HT-29 (cell line): ENCODE results near the gene NLN. TPM values are rescaled to one million over a fixed set of nuclear protein-coding genes. Genes with fewer than 3 reads are reported as not detected.
"Not testable (repeated sequence)": the region's sequence is repeated elsewhere in the genome, so short reads cannot be mapped to it uniquely, and the experiment has no call there.

Experiments
- DNase-seq: peaks from one replicate; pipeline ENCODE4 v3.0.0-alpha.2; 2015; ENCODE audit warnings: low spot score
- total RNA-seq: library from RNA; depleted of rRNA; stranded (reverse); fragments of >200 nt; shearing (Covaris generic); gene quantifications from 2 replicates; pipeline ENCODE4 v1.2.3, GENCODE V29; 2014; rRNA removed

NLN gene
- total RNA-seq, result 19.6 and 22.8 TPM in 2 replicates

DNA sequence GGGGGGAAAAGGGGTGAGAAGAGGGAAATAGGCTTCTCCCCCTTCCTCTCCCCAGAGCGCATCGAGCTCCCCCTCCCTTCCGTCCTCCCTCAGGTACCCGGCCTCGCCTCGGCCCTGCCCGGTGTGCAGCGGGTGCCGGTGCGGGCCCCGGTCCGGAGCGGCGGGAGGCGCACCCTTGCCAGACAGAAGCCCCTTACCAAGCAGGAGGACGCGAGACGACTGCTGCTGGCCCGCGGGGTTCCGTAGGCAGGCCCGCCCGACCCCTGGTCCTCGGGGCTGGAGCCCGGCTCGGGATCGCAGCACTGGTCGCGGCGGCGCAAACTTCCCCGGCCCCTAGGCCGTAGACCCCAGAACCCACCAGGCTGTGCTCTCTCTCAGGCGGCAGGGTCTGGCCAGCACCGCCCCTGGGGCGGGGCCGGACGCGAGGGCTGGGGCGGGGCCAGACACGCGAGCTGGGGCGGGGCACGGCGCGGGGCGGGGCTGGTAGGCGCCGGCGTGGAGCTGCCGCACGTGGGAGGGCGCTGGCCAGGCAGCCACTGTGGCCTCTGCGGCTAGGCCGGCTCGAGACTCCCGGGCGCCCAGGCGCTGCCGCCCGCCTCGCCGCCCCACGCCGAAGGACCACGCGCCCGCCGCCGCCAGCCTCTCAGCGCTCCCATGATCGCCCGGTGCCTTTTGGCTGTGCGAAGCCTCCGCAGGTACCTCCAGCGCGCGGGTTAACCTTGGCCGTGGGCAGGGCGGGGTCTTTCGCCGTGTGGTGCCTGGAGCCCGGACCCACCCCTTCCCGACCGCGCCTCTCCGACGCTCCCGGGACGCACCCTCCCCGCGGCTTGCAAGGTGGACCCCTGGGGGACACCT, at the start of gene NLN, which contains the start of gene SGTB:
TSS of gene NLN (plus strand) at position 486 of the 855 bp plus-strand sequence. CDS start at position 655, 169 bp downstream.
TSS of gene SGTB (minus strand) at position 390 of the 855 bp plus-strand sequence. CDS start 1,302 bp downstream, outside the sequence.
- DNase-seq, result peak; percentile 74

DNA sequence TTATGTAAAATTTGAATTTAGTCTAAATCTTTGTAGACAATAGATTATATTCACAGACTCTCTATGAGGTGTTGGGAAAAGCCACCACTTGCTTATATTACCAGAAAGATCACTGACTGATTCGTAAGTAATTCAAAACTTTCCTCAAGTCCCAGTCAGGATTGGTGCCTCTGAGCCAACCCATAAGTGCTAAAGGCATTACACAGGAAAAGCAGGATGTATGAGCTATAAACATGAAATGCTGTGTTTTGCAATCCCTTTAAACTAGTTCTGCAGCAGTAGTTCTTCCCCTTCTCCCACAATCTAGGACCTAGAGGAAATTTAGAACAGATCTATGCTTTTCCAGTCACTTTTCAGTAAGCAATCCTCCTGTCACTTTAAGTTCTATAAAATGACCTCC, 49.2 kb upstream of the NLN start:
- no peak for DNase-seq

DNA sequence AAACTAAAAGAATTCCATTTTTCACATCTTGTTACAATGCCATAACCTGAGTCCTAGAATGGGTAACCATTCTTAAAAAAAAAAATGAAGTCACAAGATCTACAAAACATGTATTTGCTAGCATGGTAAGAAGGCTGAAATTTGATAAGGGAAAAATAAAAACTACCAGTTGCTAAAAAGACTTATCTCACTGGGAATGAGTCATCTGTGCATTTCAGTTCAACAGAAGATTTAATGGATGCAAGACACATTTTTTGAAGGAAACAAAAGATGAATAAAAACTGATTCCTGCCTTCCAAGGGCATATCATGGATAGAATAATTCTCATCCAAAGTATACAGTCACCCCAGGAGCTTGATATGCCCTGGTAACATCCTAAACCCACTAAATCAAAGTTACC, 47.3 kb upstream of the NLN start:
- no peak for DNase-seq

DNA sequence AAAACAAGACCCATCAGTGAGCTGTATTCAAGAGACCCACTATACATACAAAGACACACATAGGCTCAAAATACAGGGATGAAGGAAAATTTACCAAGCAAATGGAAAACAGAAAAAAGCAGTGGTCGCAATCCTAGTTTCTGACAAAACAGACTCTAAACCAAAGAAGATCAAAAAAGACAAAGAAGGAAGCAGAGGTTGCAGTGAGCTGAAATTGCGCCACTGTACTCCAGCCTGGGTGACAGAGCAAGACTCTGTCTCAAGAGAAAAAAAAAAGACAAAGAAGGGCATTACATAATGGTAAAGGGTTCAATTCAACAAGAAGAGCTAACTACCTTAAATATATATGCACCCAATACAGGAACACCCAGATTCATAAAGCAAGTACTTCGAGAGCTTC, 45.9 kb upstream of the NLN start:
- DNase-seq, result not testable (repeated sequence)

DNA sequence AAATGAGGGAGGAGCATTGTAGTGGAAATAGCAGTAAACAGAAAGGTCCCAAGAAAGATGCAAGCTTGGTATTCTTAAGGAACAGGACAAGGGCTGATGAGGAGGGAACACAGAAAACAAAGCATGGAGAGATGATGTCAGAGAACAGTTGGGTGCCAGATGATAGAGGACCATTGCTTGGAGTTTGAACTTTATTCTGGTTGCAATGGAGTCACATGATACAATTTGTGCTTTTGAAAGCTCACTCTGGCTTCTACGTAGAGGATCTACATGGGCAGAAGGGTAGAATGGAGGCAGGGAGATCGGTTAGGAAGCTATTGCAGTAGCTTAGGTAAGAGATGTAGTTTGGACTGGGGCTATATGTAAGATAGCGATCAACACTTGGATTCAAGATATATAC, 39.9 kb upstream of the NLN start:
- no peak for DNase-seq

DNA sequence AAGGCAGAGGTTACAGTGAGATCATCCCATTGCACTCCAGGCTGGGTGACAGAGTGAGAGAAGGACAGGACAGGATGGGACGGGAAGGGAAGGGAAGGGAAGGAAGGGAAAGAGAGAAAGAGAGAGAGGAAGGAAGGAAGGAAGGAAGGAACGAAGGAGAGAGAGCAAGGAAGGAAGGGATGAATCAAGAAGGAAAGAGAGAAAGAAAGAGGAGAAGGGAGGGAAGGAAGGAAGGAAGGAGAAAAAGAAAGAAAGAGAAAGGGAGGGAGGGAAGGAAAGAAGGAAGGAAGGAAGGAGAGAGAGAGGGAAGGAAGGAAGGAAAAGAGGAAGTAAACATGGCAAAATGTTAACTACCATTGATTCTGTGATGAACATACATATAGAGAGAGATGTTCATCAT, 28.9 kb upstream of the NLN start:
- no peak for DNase-seq

DNA sequence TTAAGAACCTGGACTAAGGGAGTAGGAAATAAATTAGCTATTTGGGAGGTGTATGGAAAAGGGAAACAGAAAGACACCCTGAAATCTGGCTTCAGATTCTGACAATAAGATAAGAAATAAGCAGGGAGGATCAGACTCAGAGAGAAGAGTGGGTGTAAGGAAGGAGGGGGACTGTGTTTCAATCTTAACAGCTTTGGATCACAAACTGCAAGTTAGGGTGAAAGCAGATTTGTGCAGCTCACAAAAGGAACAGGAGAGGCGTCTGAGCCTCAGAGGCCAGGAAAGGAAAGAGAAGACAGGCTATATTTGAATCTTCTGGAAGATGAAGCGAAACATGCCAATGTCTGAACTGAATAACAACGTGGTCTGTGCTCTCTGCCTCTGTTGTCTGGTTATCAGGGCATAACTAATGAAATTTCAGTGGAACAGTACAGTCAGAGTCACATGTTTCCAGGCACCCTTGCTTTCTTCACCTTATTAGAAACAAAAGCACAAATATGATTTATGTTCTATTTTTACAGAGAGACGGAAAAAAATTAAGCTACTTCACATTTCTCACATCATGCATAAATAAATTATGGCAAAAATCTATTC, 26.7 kb upstream of the NLN start:
- no peak for DNase-seq

DNA sequence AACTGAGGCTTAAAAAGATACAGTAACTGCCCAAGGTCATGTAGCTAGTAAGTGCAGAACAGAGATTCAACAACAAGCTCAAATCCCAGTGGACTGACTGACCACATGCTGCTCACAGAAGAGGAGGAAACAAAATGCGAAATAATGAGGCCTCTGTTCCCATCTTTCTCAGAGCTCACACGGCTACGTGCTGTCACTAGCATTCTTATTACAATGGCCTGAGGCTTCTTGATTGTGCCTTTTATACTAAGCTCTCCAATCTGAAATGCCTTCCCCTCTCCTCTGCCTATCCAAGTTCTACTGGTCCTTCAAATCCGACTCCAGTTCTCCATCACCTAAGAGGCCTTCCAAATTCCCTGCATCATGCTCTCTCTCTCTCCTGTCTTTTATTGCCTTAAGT, 26.1 kb upstream of the NLN start:
- no peak for DNase-seq

DNA sequence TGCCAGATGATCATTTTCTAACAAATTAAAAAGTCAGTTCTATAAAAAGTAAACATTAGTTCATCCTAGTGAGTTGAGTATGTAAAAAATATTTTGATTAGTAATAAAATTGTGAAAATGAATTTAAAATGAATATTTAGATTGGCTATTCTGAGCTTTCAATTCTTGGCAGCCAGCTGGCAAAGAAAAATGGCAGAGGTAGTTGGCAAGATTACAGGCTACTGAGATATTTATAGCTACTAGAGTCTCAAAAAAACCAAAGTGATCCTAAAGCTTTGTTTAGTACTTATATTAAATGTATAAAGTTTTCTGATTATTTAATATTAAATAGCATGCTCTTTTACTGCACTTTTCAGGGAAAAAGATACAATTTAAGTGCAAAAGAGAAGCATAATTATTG, 25.1 kb upstream of the NLN start:
- DNase-seq, result no peak

DNA sequence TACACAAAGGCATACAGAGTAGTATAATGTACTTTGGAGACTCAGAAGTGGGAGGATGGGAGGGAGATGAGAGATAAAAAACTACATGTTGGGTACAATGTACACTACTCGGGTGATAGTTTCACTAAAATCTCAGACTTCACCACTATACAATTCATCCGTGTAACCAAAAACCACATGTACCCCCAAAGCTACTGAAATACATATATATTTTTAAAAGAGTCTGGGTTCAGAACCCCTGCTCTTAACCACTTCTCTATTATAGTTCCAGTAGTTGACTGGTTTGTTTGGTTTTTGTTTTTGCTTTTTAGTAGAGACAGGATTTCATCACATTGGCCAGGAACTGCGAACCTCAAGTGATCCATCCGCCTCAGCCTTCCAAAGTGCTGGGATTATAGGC, 22.7 kb upstream of the NLN start:
- DNase-seq, result no peak

DNA sequence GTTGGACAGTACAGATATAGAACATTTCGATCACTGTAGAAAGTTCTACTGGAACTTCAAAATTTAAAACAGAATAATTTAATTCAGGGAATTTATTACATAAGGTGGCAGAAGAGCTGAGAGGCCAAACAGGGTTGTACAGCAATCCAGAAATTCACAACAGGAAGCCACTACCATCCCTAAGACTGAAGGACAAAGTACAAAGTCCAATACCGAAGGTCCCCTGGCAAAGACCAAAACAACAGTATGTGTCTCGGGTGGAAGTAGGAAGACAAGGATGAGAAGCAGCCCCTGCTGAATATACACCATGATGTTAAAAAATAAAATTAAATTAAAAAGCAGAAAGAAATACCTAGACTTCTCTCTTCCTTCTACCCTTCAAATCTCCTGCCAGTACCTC, 20.0 kb upstream of the NLN start:
- DNase-seq, result no peak

DNA sequence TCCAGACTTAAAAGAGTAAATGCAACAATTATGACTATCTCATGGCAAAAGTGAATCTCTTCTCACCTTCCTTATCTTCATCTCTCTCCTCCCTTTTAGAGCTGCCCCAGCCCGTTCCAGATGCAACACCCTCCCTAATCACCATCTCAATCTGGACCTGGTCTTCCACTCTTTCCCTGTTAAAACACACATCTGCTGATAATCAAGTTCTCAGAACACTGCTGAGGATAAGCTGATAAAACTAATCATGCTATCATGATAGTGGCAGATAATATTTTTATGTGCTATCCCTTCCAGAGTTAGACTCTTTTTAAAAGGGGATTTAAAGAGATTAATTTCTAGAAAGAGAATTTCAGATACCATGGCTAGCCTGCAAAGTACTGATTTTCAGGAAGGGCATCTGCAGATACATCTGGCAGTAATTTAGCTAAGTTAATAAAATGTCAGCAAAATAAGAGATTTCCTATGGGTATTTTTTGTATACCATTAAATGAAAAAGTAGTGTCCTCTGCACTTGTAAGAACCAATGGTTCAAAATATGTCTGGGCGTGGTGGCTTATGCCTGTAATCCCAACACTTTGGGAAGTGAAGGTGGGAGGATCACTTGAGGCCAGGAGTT, 17.3 kb upstream of the NLN start:
- no peak for DNase-seq

DNA sequence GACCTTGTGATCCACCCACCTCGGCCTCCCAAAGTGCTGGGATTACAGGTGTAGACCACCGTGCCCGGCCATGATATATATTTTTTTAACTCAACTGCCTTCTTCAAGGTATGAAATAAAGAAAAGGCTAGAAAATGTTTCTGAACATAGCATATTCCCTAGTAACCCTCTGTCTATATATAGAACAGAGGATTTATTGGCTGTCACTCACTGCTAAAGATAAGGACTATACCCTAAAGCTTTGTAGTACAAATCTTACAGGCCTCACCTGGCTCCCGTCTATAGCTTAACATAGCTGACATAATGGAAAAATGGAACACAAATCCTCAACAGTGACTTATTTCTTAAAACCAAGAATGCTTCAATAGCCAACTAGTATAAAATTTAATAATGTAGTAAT, 14.3 kb upstream of the NLN start:
- no peak for DNase-seq

DNA sequence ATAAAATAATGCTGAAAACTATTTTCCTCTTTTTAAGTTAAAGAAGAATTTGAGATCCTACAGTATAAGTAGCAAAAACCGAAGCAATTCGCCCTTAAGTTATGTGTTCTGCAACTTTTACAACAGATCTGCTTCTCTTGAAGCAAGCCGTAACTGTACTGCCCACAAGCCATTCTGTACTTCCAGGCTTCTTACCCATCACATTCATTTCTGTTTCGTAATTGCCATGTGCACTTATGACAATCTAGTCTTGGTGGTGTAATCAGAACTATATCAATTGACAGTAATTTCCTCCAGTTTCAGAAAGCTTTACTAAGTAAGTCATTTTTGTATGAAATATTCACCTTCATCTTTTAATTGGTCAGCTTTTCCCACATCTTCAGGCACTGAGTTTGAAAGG, 13.9 kb upstream of the NLN start:
- no peak for DNase-seq

DNA sequence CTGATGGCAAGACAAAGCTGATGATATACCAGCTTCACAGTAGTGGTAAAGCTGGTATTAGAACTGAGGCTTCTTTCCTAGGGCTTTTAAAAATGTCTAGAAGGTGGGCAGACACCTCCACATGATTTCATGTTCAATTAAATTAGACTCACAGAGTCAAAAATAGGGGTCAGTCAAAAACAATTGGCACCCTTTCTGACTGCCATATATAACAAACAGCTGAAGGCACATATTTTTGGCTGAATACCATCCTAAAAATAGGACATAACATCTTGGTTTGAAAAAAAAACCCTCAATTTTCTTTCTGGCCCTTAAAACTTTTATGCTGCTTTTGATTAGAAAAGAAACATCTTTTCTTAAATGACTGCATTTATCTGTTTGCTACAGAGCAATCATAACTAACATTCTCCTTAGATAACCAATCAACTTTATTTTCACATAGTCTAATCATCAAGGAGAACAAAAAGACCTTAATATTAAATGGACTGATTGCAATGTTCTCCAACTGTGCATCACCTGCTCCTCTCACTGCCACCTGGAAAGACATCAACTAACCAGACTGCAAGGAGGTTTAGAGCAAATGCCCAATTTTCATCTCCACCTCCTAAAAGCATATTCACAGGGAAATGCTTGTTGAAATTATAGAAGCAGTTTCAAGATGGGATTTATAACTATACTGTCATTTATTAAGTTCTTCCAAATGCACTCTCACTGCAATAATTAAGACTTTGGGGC, 3.3 kb upstream of the NLN start:
- DNase-seq, result no peak

DNA sequence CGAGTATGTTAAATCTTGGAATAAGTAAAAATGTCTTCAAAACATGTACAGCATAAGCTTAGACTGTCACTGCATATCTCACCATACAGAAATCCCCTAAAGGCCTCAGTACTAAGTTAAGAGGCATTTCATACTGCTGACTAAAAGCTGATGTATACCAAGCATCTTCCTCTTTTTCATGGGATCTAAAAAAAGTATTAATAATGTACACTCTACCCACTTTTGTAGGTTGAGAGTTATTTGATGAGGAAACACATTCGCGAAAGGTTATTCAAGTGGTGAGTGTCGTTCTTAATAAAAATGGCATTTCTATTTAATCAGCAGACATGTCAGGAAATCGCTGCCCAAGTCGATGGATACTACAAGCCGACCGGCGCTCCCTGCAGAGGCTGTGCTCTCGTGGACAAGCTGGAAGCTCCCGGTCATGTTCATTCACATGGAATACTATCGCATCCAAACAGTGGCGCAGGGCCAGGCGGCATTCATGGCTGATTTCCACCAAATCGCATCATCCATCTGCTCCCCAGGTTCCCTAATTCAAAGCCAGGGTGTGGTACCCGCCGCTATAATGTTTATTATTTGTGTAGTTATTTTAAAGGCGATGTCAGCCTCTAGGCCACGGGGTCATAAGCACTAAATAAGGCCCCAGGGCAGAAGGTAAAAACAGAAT, 820 bp upstream of the NLN start:
- DNase-seq, result peak; percentile 66

DNA sequence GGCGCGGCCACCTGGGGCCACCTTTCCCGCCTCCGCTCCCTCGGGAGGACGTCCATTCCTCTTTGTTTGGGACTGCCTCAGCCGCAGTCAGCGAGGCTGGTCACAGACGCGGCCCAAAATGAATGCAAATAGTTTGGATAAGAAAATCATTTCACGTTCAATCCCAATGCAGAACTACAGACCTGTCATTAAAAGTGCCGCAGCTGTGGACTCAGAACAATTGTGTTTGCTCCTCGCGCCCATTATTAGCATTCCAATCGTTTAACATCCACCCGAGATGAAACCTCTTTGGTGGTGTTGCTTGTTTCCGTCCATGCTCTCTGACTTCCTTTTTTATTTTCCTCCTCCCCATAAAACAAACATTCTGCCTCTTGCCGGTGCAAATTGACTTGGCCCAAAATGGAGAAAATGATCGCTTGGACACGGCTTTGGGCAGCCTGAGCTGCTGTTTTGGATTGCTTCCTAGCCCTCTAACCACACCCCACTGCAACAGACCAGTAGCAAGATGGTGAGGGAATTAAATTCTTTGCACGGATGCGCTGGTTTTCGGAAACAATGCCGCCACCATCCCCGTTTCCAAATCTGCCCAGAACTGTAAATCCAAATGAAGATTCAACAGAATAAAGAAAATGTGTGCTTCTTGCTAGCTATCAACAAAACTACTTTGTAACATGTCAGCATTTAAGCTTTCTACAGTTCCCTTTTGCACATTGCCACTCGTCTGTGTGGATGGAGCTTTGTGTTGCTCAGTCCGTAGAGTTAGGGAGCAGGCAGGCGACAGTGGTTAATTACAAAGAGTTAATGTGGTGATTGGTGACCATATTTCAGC, 784 bp downstream of the NLN start:
- DNase-seq, result peak; percentile 54

DNA sequence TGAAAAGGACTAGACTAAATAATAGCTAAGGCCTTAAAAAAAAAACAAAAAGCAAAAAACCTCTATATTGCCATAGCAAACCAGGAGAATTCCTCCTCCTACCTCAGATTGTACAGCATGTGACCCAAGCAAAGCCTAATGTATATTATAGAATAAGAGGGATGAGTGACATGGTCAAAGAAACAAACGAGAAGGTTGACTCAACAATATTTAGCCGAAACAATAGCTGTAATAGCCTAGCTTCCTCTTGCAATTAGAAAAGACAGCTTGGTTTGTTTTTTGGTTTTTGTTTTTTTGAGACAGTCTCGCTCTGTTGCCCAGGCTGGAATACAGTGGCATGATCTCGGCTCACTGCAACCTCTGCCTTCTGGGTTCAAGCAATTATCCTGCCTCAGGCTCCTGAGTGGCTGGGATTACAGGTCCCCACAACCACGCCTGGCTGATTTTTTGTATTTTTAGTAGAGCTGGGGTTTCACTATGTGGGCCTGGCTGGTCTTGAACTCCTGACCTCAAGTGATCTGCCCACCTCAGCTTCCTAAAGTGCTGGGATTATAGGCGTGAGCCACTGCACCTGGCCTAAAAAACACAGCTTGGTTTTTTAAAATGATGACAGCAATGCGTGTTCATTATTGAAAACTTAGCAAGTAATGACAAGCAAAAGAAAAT, 5.6 kb downstream of the NLN start:
- DNase-seq, result no peak

DNA sequence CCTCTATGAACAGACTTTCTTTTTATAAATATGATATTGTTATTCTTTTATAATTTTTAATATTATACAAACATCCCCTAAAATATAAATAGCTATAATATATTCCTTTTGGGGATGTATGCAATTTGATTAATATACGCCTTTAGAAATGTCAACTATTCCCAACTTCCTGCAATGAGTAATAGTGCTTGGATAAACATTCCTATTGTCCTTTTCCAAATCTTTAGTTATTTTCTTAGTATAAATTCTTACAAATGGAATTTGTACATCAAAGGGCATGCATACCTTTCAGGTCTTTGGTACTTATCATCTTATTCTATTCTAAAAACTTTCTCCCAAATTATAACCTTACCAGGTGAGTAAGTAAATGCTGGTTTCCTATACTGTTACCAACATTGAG, 6.2 kb downstream of the NLN start:
- DNase-seq, result no peak

DNA sequence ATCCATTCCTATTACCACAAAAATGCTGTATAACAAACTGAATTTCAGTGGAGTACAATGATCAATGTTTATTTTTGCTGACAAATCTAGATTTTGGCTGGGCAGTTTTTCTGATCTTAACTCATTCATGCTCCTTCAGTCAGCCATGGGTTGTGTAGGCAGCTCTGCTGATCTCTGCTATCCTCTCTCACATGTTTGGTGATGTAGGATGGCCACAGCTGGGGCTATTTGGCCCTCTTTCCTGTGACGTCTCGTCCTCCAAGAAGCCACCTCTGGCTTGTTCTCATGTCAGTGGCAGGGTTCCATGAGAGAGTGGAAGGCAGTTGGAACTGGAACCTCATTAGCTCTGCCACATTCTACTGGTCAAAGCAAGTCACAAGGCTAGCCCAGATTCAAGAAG, 8.9 kb downstream of the NLN start:
- no peak for DNase-seq
